GM18526 (cell line): ENCODE results near the gene POP7.

Experiments used
- POLR2A ChIP-seq: IDR thresholded peaks from 3 replicates; pipeline ENCODE4 v1.6.1; 2011; ENCODE audit not compliant: insufficient read length; ENCODE audit errors: extremely low read depth

Gene POP7

DNA sequence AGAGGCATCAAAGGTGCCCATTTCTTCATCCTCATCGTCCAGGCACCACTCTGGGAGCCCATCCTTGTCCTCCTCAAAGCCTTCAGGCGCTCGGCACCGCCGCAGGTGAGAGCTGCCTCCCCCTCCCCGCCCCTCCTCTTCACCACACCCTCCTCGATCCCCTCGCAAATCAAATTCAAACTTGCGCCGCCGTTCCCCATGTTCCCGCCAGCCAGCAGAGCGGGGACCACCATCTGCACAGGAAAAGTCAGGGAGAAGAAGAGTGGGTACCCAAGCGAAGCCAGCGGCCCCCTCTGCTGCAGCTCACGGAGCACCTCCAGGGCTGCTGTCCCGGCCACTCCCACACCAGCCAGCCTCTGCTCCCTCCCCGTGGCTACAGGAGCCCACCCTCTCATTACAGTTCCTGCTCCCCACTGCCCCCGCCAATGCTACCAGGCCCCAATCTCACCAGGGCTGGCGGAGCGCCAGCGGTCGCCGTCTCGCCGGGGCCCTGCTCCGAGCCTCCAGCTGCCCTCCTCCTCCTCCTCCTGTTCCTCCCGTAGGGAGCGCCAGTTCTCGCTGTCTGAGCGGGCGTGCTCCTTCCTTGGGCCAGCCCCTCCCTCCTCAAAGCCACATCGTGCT, 19.6 kb upstream of the POP7 start:
- no peak for TF ChIP-seq POLR2A

- no peak for TF ChIP-seq POLR2A
Measured at GRCh38 chr7:100686822-100687211, 19.1 kb upstream of the POP7 start.

- TF ChIP-seq POLR2A = no peak
Measured at GRCh38 chr7:100687261-100687660, 18.7 kb upstream of the POP7 start.

- no peak for TF ChIP-seq POLR2A
Measured at GRCh38 chr7:100687751-100688300, 18.1 kb upstream of the POP7 start.

DNA sequence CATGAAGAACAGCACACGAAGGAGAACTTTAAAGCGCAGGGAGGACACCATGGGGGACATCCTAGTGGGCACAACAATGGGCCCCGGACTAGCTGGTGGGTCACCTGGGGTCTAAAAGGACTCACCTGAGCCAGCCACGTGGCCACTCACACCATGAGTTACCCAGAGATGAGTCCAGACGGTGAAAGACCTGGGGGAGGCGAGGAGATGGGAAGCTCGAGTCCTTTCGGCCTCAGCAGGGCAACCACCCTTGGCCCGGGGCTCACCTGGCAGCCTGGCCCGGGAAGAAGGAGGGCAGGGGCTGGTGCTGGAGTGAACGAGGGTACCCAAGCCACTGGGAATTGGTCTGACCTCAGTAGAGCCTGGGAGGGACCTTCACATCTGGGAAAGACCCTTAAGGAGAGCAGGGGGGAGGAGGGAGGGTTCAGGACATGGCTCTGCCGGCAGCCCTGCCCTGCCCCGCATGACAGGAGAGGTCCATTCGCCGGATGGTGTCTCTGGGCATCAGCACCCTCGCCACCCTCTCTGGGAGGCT, 17.5 kb upstream of the POP7 start:
- no peak for TF ChIP-seq POLR2A

- no peak for TF ChIP-seq POLR2A
Measured at GRCh38 chr7:100689230-100690135, 16.4 kb upstream of the POP7 start.

- no peak for TF ChIP-seq POLR2A
Measured at GRCh38 chr7:100691676-100692577, 14.0 kb upstream of the POP7 start.

DNA sequence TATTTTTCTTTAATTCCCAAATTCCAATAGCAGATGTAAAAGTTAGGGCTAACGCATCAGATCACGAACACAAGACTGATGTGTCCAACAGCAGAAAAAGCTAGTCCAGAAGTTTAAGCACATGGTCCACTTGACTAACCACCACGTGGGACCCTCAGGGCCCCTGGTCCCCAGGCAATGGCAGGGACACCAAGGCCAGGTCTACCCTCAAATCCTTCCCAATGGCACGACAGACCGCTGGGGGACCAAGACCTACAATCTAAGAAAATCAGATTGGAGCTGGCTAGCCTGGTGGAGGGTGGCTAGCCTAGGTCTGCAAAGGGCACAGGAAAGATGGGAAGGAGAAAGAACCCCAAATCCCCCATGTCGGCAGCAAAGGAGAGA, 13.4 kb upstream of the POP7 start:
- no peak for TF ChIP-seq POLR2A

DNA sequence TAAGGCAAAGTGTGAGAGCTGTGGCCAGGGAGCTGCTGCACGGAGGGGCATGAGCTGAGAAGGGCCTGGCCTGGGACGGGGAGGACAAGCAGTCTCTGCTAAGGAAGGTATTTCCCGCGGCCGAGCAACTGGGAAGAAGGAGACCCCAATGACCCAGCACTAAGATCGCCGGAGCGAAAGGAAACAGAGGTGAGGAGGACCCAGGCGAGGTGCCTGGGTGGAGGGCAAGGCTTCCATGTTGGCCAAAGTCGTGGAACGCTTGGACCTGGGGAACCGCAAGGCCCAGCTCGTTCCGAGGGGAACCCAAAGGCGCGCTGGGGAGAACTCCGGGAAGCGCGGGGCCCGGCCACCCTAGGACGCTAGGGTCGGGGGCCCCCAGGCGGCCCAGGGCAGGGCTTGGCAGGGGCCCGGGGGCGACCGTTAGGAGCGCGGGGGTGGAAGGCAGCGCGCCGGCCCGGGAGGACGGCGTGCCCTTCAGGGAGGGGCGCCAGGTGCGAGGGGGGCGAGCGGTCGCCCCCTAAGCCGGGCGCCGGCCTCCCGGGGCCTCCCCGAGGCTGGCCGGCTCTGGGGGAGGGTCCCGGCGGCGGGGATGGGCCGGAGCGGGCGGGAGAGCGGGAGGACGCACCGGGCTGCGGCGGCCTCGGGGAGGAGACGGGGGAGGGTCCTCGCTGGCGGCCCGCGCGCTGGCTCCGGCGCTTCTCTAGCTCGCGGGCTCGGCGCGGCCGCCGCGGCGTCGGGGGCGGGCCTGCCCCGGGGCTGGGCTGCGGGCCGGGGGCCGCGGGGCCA, 12.4 kb upstream of the POP7 start:
- no peak for TF ChIP-seq POLR2A

DNA sequence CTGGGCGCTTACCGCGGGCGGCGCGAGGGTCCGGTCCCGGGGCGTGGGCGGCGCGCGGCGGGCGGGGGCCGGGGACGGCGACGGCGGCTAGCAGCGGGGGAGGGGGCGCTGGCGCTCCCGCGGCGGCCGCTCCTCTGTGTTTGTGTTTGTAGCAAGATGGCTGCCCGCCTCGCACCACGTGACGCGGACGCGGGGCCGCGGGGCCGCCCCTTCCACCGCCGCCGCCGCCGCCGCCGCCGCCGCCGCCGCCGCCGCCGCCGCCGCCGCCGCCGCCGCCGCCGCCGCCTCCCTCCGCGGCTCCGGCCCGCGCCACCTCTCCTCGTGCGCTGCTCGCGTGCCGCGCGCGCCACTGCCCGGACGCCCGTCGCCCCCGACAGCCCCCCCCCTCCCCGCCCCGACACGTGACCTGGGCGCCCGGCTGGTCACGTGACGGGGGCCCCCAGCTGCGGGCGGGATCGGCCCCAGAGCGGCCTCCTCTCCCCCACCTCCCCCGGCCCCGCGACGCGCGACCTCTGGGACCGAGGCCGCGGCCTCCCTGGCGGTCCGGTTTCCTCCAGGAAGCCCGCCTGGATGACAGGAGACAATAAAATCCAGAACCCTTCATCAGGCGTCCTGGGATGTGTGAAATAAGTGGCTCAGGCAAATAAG, 11.7 kb upstream of the POP7 start, which contains the start of gene GIGYF1:
GIGYF1 (minus strand) TSS at position 153 of the 648 bp plus-strand sequence. CDS start 6,012 bp downstream, outside the sequence.
- TF ChIP-seq POLR2A = peak; percentile 15

- no peak for TF ChIP-seq POLR2A
Measured at GRCh38 chr7:100696123-100696521, 9.8 kb upstream of the POP7 start.

DNA sequence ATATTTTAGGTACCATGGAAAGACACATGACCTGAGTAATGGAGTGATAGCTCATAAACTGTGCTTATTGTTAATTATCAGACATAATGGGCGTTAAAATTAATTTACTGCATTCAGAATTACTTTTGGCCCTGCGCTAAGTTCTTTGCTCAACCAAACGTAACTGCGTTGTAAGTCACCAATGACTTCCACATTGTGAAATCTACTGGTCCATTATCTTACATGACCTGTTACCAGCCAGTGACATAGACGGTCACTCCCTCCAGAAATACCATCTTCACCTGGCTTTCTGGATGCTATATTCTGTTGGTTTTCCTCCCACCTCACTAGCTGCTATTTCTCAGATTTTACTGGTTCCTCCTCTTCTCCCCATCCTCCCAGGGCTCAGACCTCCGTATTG, 6.9 kb upstream of the POP7 start:
- no peak for TF ChIP-seq POLR2A

GRCh38 chr7:100705320-100705752, 585 bp upstream of the POP7 start:
- TF ChIP-seq POLR2A = no peak
